ENCODE results near the gene FMNL2. TPM values are rescaled to one million over a fixed set of nuclear protein-coding genes. Genes with fewer than 3 reads are reported as not detected.

The FMNL2 gene
- total and polyA plus RNA-seq, 2 experiments from 2014 or later, result 5.1 to 11.7 TPM

DNA sequence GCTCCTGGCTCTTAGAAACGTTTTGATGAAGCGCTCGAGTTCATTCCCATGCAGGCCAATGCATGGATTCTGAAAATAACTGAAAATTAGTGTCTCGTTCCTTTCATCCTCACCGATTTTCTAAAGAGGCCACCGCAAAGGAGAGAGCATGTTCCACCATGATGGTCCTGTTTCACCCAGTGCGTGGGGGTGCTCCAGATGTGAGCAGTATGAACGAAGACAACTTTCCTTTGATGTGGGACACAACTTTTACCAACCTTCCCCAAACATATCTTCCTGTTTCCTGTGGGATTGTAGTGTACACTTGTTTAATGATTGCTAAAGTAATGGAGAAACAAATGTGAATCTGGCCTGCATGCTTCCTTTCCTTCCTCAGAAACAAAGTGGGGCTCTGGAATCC lies 267.8 kb downstream of the FMNL2 start:
- DNase-seq (ENCODE audit: low read depth in 1 of 2, low spot score in 1 of 2), result no peak
- TF ChIP-seq, protein P1, sequence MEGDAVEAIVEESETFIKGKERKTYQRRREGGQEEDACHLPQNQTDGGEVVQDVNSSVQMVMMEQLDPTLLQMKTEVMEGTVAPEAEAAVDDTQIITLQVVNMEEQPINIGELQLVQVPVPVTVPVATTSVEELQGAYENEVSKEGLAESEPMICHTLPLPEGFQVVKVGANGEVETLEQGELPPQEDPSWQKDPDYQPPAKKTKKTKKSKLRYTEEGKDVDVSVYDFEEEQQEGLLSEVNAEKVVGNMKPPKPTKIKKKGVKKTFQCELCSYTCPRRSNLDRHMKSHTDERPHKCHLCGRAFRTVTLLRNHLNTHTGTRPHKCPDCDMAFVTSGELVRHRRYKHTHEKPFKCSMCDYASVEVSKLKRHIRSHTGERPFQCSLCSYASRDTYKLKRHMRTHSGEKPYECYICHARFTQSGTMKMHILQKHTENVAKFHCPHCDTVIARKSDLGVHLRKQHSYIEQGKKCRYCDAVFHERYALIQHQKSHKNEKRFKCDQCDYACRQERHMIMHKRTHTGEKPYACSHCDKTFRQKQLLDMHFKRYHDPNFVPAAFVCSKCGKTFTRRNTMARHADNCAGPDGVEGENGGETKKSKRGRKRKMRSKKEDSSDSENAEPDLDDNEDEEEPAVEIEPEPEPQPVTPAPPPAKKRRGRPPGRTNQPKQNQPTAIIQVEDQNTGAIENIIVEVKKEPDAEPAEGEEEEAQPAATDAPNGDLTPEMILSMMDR (IDR thresholded peaks at IDR 0.05; ENCODE audit: low read depth, low read length), result no peak
- H3K27me3 ChIP-seq, result no peaks in the 10 kb centered on the region
- H3K4me3 ChIP-seq, result no peak overlapping the region
- H3K36me3 ChIP-seq, result no peaks in the 10 kb centered on the region
- H3K27ac ChIP-seq, result no peak overlapping the region
- H3K9me3 ChIP-seq (ENCODE audit: low read depth), result no peaks in the 10 kb centered on the region
- H3K4me1 ChIP-seq (ENCODE audit: low read depth), result no peaks in the 10 kb centered on the region

DNA sequence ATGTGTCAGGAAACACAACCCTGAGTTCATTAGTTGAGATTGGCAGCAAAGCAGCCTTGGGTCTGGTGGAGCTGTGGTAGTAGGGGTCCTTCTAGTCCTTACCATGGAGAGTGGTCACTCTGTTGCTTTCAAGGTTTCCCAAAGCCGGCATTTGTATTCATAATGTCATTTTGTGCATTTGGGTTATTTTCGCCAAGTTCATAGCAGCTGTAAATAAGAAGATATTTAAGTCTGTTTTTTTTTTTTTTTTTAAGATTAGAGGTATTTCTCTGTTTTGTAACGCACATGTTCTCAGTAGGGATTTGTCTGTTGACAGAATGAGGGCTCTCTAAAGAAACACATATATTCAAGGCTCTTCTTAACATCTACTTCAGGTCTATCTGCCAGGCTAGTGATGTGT lies 268.2 kb downstream of the FMNL2 start:
- TF ChIP-seq, protein P1 (IDR thresholded peaks at IDR 0.05; ENCODE audit: low read depth, low read length), result no peak
- Histone ChIP-seq H3K36me3 (no peaks in the 10 kb centered on the region), H3K9me3 (ENCODE audit: low read depth) (no peaks in the 10 kb centered on the region), H3K27ac (no peak overlapping the region), H3K4me1 (ENCODE audit: low read depth) (no peaks in the 10 kb centered on the region), H3K27me3 (no peaks in the 10 kb centered on the region), H3K4me3 (no peak overlapping the region)
- DNase-seq (ENCODE audit: low read depth in 1 of 2, low spot score in 1 of 2), result peak in 1 of 2 donors; percentile 7

DNA sequence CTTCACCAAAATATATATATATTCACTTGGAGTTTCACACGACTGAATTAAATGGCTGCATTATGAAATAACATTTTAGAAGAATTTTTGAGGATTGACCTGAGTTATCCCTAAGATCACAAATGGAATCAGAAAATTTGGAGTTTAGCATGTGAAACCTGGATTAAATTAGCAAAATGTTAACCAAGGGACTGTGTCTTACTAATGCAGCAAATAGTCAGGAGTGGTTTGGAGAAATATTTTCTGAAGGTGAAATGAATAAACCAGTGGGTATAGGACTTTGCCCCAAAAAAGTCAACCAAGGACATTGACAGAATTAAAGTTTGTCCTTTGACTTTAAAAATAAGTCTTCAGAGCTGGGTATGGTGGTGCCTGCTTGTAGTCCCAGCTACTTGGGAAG lies 271.1 kb downstream of the FMNL2 start:
- no peak overlapping the region for H3K27ac ChIP-seq
- no peak overlapping the region for H3K4me3 ChIP-seq
- DNase-seq (ENCODE audit: low read depth in 1 of 2, low spot score in 1 of 2), result no peak
- no peaks in the 10 kb centered on the region for H3K27me3 ChIP-seq
- H3K4me1 ChIP-seq (ENCODE audit: low read depth), result no peaks in the 10 kb centered on the region
- H3K36me3 ChIP-seq, result no peaks in the 10 kb centered on the region
- TF ChIP-seq, protein P1 (IDR thresholded peaks at IDR 0.05; ENCODE audit: low read depth, low read length), result no peak
- no peaks in the 10 kb centered on the region for H3K9me3 ChIP-seq (ENCODE audit: low read depth)

DNA sequence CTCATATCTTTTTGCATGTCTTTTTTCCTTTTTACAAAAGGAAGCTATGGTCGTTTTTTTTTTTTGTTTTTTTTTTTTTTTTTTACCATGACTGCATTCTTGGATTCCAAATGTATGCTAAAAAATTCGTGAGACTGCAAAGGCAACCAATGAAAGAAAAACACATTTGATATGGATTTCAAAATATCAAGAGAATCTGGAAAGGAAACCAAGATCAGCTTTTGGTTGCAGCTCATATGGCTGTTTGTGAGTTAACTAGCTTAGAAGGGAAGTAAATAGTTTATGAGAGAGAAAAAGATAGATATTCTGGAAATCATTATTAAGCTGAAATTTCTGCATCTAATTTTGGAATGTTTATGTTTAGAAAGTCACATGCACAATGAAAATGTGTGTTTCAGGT lies 272.0 kb downstream of the FMNL2 start:
- H3K27me3 ChIP-seq, result no peaks in the 10 kb centered on the region
- no peak overlapping the region for H3K4me3 ChIP-seq
- TF ChIP-seq, protein P1 (IDR thresholded peaks at IDR 0.05; ENCODE audit: low read depth, low read length), result no peak
- DNase-seq (ENCODE audit: low read depth in 1 of 2, low spot score in 1 of 2), result no peak
- no peaks in the 10 kb centered on the region for H3K4me1 ChIP-seq (ENCODE audit: low read depth)
- no peak overlapping the region for H3K27ac ChIP-seq
- no peaks in the 10 kb centered on the region for H3K36me3 ChIP-seq
- H3K9me3 ChIP-seq (ENCODE audit: low read depth), result no peaks in the 10 kb centered on the region

DNA sequence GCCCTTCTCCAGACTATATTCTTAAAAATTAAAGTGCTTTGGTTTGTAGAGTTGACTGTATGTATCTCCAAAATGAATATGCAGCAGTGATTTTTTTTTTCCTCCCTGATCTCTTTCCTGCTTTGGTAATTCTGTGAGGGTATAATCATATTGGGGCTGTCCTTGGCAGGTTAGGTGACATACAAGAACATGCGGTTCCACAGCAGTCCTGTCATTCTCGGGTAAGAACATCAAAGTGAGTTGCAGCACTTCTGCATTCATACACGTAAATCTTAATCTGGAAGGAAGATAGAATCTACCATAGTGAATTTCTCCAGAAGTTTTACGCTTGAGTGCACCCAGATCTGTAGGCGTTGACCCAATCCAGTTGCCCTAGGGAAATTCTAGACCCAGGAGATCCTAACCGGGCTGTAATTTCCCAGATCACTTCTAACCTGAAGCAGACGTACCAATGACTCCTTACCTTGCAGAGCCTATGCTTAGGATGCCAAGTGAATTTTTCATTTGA lies 272.9 kb downstream of the FMNL2 start:
- DNase-seq (ENCODE audit: low read depth in 1 of 2, low spot score in 1 of 2), result no peak
- no peaks in the 10 kb centered on the region for H3K4me1 ChIP-seq (ENCODE audit: low read depth)
- no peak overlapping the region for H3K4me3 ChIP-seq
- H3K27me3 ChIP-seq, result no peaks in the 10 kb centered on the region
- no peak overlapping the region for H3K27ac ChIP-seq
- TF ChIP-seq, protein P1 (IDR thresholded peaks at IDR 0.05; ENCODE audit: low read depth, low read length), result no peak
- H3K9me3 ChIP-seq (ENCODE audit: low read depth), result no peaks in the 10 kb centered on the region
- H3K36me3 ChIP-seq, result no peaks in the 10 kb centered on the region

DNA sequence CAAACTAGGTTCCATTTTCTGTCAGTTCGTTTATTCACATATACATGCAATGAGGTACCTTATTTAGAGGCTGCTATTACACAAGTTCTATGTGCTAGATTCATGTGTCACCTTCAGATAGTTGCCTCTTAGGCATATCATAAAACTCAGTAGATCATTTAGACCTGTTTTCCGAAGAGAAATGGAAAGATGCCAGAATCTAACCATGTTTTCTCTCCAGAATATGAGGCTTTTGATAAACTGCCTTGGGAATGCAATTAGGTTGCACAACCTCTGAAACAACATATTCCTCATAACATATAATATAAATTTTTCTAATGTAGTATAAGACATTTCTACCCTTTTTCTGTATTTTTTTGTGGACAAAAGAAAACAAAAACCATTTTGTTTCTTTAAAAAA lies 274.2 kb downstream of the FMNL2 start:
- no peaks in the 10 kb centered on the region for H3K36me3 ChIP-seq
- H3K4me3 ChIP-seq, result no peak overlapping the region
- H3K27ac ChIP-seq, result no peak overlapping the region
- DNase-seq (ENCODE audit: low read depth in 1 of 2, low spot score in 1 of 2), result peak in 1 of 2 donors; percentile 46
- H3K9me3 ChIP-seq (ENCODE audit: low read depth), result no peaks in the 10 kb centered on the region
- H3K27me3 ChIP-seq, result no peaks in the 10 kb centered on the region
- TF ChIP-seq, protein P1 (IDR thresholded peaks at IDR 0.05; ENCODE audit: low read depth, low read length), result no peak
- H3K4me1 ChIP-seq (ENCODE audit: low read depth), result no peaks in the 10 kb centered on the region

Data from cardiac muscle cell (in vitro differentiated cells and primary cell).